Gastroesophageal sphincter (tissue), 4 donors: ENCODE results near the gene SLC2A4. TPM values are rescaled to one million over a fixed set of nuclear protein-coding genes. Genes with fewer than 3 reads are reported as not detected.
"Not testable (repeated sequence)": the region's sequence is repeated elsewhere in the genome, so short reads cannot be mapped to it uniquely, and the experiment has no call there.

ENCODE experiments used
- ATAC-seq: fragments of 150-250 bp; one replicate; pipeline ENCODE4 v1.9.1; 2016; ENCODE audit warnings: mild to moderate bottlenecking, moderate library complexity
- H3K27ac ChIP-seq, 4 donors: fragments of 200-600 bp; sonication (generic) in 3 of 4; 1 replicate in 3 of 4; 2 replicates in 1 of 4; pipeline ENCODE4 v1.5.1; 2016 to 2019
- H3K27me3 ChIP-seq: fragments of 200-600 bp; sonication (generic); one replicate; pipeline ENCODE4 v1.5.1; 2019
- H3K36me3 ChIP-seq, 2 donors: fragments of 200-600 bp; sonication (generic); one replicate each; pipeline ENCODE4 v1.5.1; 2019; ENCODE audit warnings: control low read depth in 1 of 2
- H3K4me1 ChIP-seq, 3 donors: fragments of 200-600 bp; sonication (generic); 1 replicate in 2 of 3; 2 replicates in 1 of 3; pipeline ENCODE4 v1.5.1; 2016 to 2019; ENCODE audit warnings: control low read depth in 2 of 3
- H3K4me3 ChIP-seq, 2 donors: fragments of 200-600 bp; sonication (generic); one replicate each; pipeline ENCODE4 v1.5.1; 2019; ENCODE audit warnings: mild to moderate bottlenecking in 1 of 2, moderate library complexity in 1 of 2
- H3K9me3 ChIP-seq, 3 donors: fragments of 200-600 bp; sonication (generic); one replicate each; pipeline ENCODE4 v1.5.1; 2017 to 2019; ENCODE audit warnings: control low read depth in 2 of 3
- CTCF ChIP-seq, 4 experiments: fragments of 200-600 bp in 2 of 4; fragments of 450-650 bp in 2 of 4; sonication (generic) in 1 of 4; IDR thresholded peaks; one replicate each; pipeline ENCODE4 v1.5.1; 2017 to 2019; ENCODE audit warnings: antibody characterized with exemption in 4 of 4, mild to moderate bottlenecking in 2 of 4, moderate library complexity in 2 of 4
- EP300 ChIP-seq: sonication (generic); formaldehyde crosslinking; IDR thresholded peaks from one replicate; pipeline ENCODE4 v1.6.1; 2017; ENCODE audit warnings: antibody characterized with exemption, mild to moderate bottlenecking
- POLR2A ChIP-seq, 2 donors: fragments of 450-650 bp; IDR thresholded peaks; one replicate each; pipeline ENCODE4 v1.6.1; 2017; ENCODE audit warnings: antibody characterized with exemption in 2 of 2, mild to moderate bottlenecking in 2 of 2, moderate library complexity in 1 of 2
- POLR2AphosphoS5 ChIP-seq: sonication (generic); formaldehyde crosslinking; IDR thresholded peaks from one replicate; pipeline ENCODE4 v1.6.1; 2017; ENCODE audit warnings: antibody characterized with exemption
- WGBS, 2 donors: methylation state at CpG; one replicate each; pipeline ENCODE4 v1.1.5; 2018; ENCODE audit warnings: low coverage in 1 of 2; 5-methylcytosine and 5-hydroxymethylcytosine counted together
- small RNA-seq, 4 donors: library from RNA; depleted of rRNA; stranded (forward); fragments of <200 nt; gene quantifications; one replicate each; pipeline ENCODE3, GENCODE V24; 2016
- total RNA-seq, 4 donors: library from RNA; depleted of rRNA; stranded (reverse); fragments of >200 nt; gene quantifications; one replicate each; pipeline ENCODE4 v1.1.0, GENCODE V29; 2016

Gene SLC2A4
- total RNA-seq, 4 donors from 2014 or later, result 71.8 to 200 (median 149) TPM

- TF ChIP-seq POLR2AphosphoS5 (no peak), POLR2A (IDR thresholded peaks at IDR 0.05) (no peak), EP300 (no peak), CTCF (IDR thresholded peaks at IDR 0.05) (no peak)
- 39 to 43% methylated on average over 5 of the region's 17 CpGs for WGBS, 2 donors
- Histone ChIP-seq H3K9me3 (no peaks in the 10 kb centered on the region), H3K4me1 (no peaks in the 10 kb centered on the region), H3K36me3 (no peaks in the 10 kb centered on the region), H3K27ac (peak within 1 kb of the TSS in 1 of 4 donors; percentile 11), H3K27me3 (peaks cover 70% of the 10 kb centered on the region), H3K4me3 (peak within 1 kb of the TSS in 1 of 2 donors; percentile 23)
- no peak for ATAC-seq
These were observed 55.0 kb downstream of the SLC2A4 start, which contains the start of gene ACAP1 for GRCh38 chr17:7336240-7337175. Gene ACAP1, plus strand, starts transcription at chr17:7336529. Its CDS starts 206 bp downstream, at chr17:7336735.

GRCh38 chr17:7337600-7337999 lies 56.1 kb downstream of the SLC2A4 start:
- H3K4me3 ChIP-seq, H3K4me1 ChIP-seq, H3K27ac ChIP-seq, H3K36me3 ChIP-seq, H3K9me3 ChIP-seq, ATAC-seq: not testable (repeated sequence)
- peaks cover 81% of the 10 kb centered on the region for H3K27me3 ChIP-seq
- 41 to 70% methylated on average over 2 to 3 of the region's 7 CpGs for WGBS, 2 donors

Small RNA genes within 50 kb of the gene (small RNA-seq; reads per million reads assigned to genes)
- gene AC026954.2 (0 reads per million in 4 donors), gene RF00019 (0 reads per million in 4 donors)

Other genes with a start within 250 kb of the SLC2A4 start
- gene SLC16A13, start 245.7 kb upstream of the SLC2A4 start, total RNA-seq, result under 1 TPM in 3 of 4 donors, not detected in 1; 0.58 to 0.81 (median 0.72) TPM
- gene SLC16A11, start 237.6 kb upstream of the SLC2A4 start, total RNA-seq, result under 1 TPM in 3 of 4 donors, not detected in 1; 0.32 to 0.54 (median 0.39) TPM
- 10 to 100 TPM in 2 of 4 donors, 1 to 10 TPM in 2; 3.8 to 25.6 (median 11.3) TPM for gene CLEC10A, start 201.5 kb upstream of the SLC2A4 start, total RNA-seq
- 1 to 10 TPM in 1 of 4 donors, under 1 TPM in 1, not detected in 2; 0.79 to 1.3 TPM for gene ASGR2, start 166.9 kb upstream of the SLC2A4 start, total RNA-seq
- gene ASGR1, start 102.3 kb upstream of the SLC2A4 start, total RNA-seq, result 1 to 10 TPM in 1 of 4 donors, under 1 TPM in 1, not detected in 2; 0.54 to 1.2 TPM
- gene DLG4, start 61.9 kb upstream of the SLC2A4 start, total RNA-seq, result 10 to 100 TPM; 14.1 to 21.7 (median 16.5) TPM
- gene ACADVL, start 61.8 kb upstream of the SLC2A4 start, total RNA-seq, result 100 to 1,000 TPM; 331 to 508 (median 475) TPM
- 10 to 100 TPM; 33.0 to 53.9 (median 45.0) TPM for gene DVL2, start 47.2 kb upstream of the SLC2A4 start, total RNA-seq
- 10 to 100 TPM; 29.4 to 38.2 (median 31.0) TPM for gene PHF23, start 42.3 kb upstream of the SLC2A4 start, total RNA-seq
- gene GABARAP, start 39.3 kb upstream of the SLC2A4 start, total RNA-seq, result 100 to 1,000 TPM; 289 to 437 (median 386) TPM
- 10 to 100 TPM; 33.8 to 66.3 (median 52.5) TPM for gene CTDNEP1, start 30.0 kb upstream of the SLC2A4 start, total RNA-seq
- 10 to 100 TPM; 29.6 to 36.8 (median 33.8) TPM for gene ELP5, start 29.5 kb upstream of the SLC2A4 start, total RNA-seq
- gene CLDN7, start 19.2 kb upstream of the SLC2A4 start, total RNA-seq, result 10 to 100 TPM in 1 of 4 donors, 1 to 10 TPM in 2, not detected in 1; 1.4 to 16.9 (median 4.7) TPM
- 1 to 10 TPM; 3.3 to 6.5 (median 5.3) TPM for gene YBX2, start 12.9 kb downstream of the SLC2A4 start, total RNA-seq
- 100 to 1,000 TPM; 145 to 233 (median 183) TPM for gene EIF5A, start 25.9 kb downstream of the SLC2A4 start, total RNA-seq
- gene GPS2, start 33.6 kb downstream of the SLC2A4 start, total RNA-seq, result 100 to 1,000 TPM in 1 of 4 donors, 10 to 100 TPM in 3; 66.9 to 104 (median 82.5) TPM
- 10 to 100 TPM; 12.0 to 30.4 (median 14.9) TPM for gene NEURL4, start 47.6 kb downstream of the SLC2A4 start, total RNA-seq
- gene ACAP1, start 54.8 kb downstream of the SLC2A4 start, total RNA-seq, result 1 to 10 TPM; 2.0 to 4.6 (median 3.5) TPM
- 10 to 100 TPM in 2 of 4 donors, 1 to 10 TPM in 2; 8.8 to 16.9 (median 10.3) TPM for gene KCTD11, start 70.4 kb downstream of the SLC2A4 start, total RNA-seq
- gene TMEM95, start 73.4 kb downstream of the SLC2A4 start, total RNA-seq, result not detected
- gene TNK1, start 99.4 kb downstream of the SLC2A4 start, total RNA-seq, result 1 to 10 TPM; 2.0 to 4.4 (median 3.5) TPM
- 10 to 100 TPM; 16.8 to 38.1 (median 17.7) TPM for gene PLSCR3, start 112.8 kb downstream of the SLC2A4 start, total RNA-seq
- gene TMEM256, start 122.4 kb downstream of the SLC2A4 start, total RNA-seq, result 10 to 100 TPM; 31.1 to 66.6 (median 57.8) TPM
- 10 to 100 TPM in 3 of 4 donors, 1 to 10 TPM in 1; 9.9 to 28.4 (median 14.4) TPM for gene NLGN2, start 126.1 kb downstream of the SLC2A4 start, total RNA-seq
- gene SPEM1, start 138.6 kb downstream of the SLC2A4 start, total RNA-seq, result not detected
- not detected for gene SPEM2, start 143.9 kb downstream of the SLC2A4 start, total RNA-seq
- gene SPEM3, start 147.1 kb downstream of the SLC2A4 start, total RNA-seq, result under 1 TPM in 1 of 4 donors, not detected in 3; 0.08 TPM
- 1 to 10 TPM; 1.3 to 5.6 (median 2.4) TPM for gene TMEM102, start 153.7 kb downstream of the SLC2A4 start, total RNA-seq
- 1 to 10 TPM in 1 of 4 donors, under 1 TPM in 2, not detected in 1; 0.13 to 1.0 (median 0.42) TPM for gene FGF11, start 157.8 kb downstream of the SLC2A4 start, total RNA-seq
- gene CHRNB1, start 163.3 kb downstream of the SLC2A4 start, total RNA-seq, result 10 to 100 TPM in 1 of 4 donors, 1 to 10 TPM in 3; 4.7 to 12.1 (median 8.1) TPM
- gene ZBTB4, start 197.9 kb downstream of the SLC2A4 start, total RNA-seq, result 100 to 1,000 TPM in 1 of 4 donors, 10 to 100 TPM in 3; 68.4 to 115 (median 80.2) TPM
- not detected for gene SLC35G6, start 199.7 kb downstream of the SLC2A4 start, total RNA-seq
- 10 to 100 TPM; 41.0 to 55.3 (median 47.3) TPM for gene POLR2A, start 202.6 kb downstream of the SLC2A4 start, total RNA-seq